Tibial nerve (tissue), 4 donors: ENCODE results near the gene STAT6.

Experiments used
- CTCF ChIP-seq, 5 experiments: fragments of 200-600 bp in 3 of 5; fragments of 450-650 bp in 2 of 5; sonication (generic) in 3 of 5; IDR thresholded peaks; one replicate each; pipeline ENCODE4 v1.5.1; 2016 to 2019; ENCODE audit warnings: antibody characterized with exemption in 5 of 5, mild to moderate bottlenecking in 3 of 5, moderate library complexity in 2 of 5
- EP300 ChIP-seq, 2 donors: sonication (generic); formaldehyde crosslinking; IDR thresholded peaks; one replicate each; pipeline ENCODE4 v1.6.1; 2017; ENCODE audit warnings: antibody characterized with exemption in 2 of 2, mild to moderate bottlenecking in 1 of 2
- POLR2A ChIP-seq, 2 donors: fragments of 450-650 bp; IDR thresholded peaks; one replicate each; pipeline ENCODE4 v1.6.1; 2017; ENCODE audit warnings: antibody characterized with exemption in 2 of 2, mild to moderate bottlenecking in 2 of 2, moderate library complexity in 2 of 2

GRCh38 chr12:57143454-57143853 lies 32.3 kb upstream of the STAT6 start:
- TF ChIP-seq CTCF (IDR thresholded peaks at IDR 0.05) (no peak), EP300 (IDR thresholded peaks at IDR 0.05) (no peak), POLR2A (IDR thresholded peaks at IDR 0.05) (no peak)
